ENCODE measurements around the gene ARID3C.
A peak's percentile ranks its signal among the peaks of the same experiment; 100 is the strongest.

Gene ARID3C

DNA sequence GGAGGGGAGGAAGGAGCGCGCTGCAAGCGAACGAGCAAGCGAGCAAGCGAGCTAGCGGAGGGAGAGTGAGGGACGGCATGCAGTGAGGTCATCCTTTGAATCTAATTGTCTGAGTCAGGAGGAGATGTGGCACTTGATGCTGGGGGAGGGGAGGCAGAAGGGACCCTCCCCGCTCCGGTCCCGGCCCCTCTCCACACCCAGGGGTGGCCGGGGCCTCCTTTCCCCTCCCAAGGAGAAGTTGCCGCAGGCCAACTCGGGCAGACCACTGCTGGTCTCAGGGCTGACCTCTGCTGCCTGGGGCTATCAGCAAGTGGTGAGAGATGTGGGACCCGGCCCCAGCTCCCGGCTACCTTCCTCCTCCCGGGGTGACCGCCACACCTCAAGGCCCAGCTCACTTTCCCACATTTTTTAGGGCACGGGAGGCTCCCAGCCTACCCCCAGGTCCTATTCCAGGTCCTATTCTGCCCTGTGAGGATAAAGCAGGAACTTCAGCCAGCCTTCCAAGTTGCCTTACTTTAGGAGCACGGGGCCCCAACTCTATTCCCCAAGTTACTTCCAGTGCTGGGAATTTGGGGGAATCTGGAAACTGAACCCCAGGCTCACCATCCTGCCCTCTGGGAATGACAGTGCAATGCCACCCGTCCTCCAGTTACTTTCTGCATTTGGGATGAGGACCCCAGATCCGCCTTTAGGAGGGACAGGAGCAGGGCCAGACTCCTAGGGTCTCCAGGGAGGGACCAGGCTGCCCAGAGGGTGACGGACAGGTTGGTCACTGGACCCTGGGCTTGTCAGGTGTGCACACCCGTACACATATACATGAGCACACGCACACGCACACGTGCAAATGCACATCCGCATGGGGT, 50.4 kb downstream of the ARID3C start:
- CTCF ChIA-PET, result interaction anchor here (0.7 to 2.1 kb wide), 5 partner anchors 13 to 82 kb away, joined by 3 to 6 read pairs (median 4); no protein-coding TSS in a partner anchor
- no peak overlapping the region for H3K27ac ChIP-seq (ENCODE audit: insufficient read depth in 1 of 2, low read depth in 1 of 2, low read length in 2 of 2, poor library complexity in 1 of 2, severe bottlenecking in 2 of 2)
- peak in 2 of 3 donors; percentile 56 to 57 for DNase-seq
- H3K27me3 ChIP-seq (replicated peaks in 2 of 5; ENCODE audit: control insufficient read depth in 4 of 5, insufficient read depth in 5 of 5, low read length in 4 of 5), result peaks cover 0 to 88% (median 48%) of the 10 kb centered on the region in 5 experiments
- H3K9me3 ChIP-seq (ENCODE audit: control extremely low read depth in 1 of 5, control insufficient read depth in 4 of 5, insufficient read depth in 2 of 5, low read depth in 1 of 5, low read length in 4 of 5), result no peaks in the 10 kb centered on the region
- no peaks in the 10 kb centered on the region for H3K36me3 ChIP-seq (ENCODE audit: control insufficient read depth in 4 of 4, insufficient read depth in 4 of 4, low read length in 3 of 4)
- peaks cover 0 to 11% (median 8%) of the 10 kb centered on the region in 4 experiments for H3K4me1 ChIP-seq (ENCODE audit: control extremely low read depth in 1 of 4, control insufficient read depth in 4 of 4, insufficient read depth in 4 of 4, low read length in 3 of 4)
- POLR2A ChIA-PET, result interaction anchor here (0.8 kb wide), 1 partner anchor 11 kb away, joined by 3 read pairs; the partner anchor contains the start of gene CNTFR
- peak overlapping the region in 3 of 7 experiments; percentile 24 to 57 (median 36) for H3K4me3 ChIP-seq (ENCODE audit: control insufficient read depth in 1 of 7, extremely low read depth in 1 of 7, insufficient read depth in 4 of 7, low read depth in 2 of 7, low read length in 6 of 7)
- 7% methylated on average over 23 of the region's 28 CpGs for WGBS (ENCODE audit: insufficient coverage)

- no peaks in the 10 kb centered on the region for H3K9me3 ChIP-seq (ENCODE audit: control extremely low read depth in 1 of 5, control insufficient read depth in 4 of 5, insufficient read depth in 2 of 5, low read depth in 1 of 5, low read length in 4 of 5)
- H3K4me1 ChIP-seq (ENCODE audit: control extremely low read depth in 1 of 4, control insufficient read depth in 4 of 4, insufficient read depth in 4 of 4, low read length in 3 of 4), result peaks cover 0 to 11% (median 8%) of the 10 kb centered on the region in 4 experiments
- DNase-seq, result no peak
- CTCF ChIA-PET, result interaction anchor here (0.8 to 1.0 kb wide), 3 partner anchors 14 to 81 kb away, joined by 3 to 4 read pairs (median 3); no protein-coding TSS in a partner anchor
- H3K27me3 ChIP-seq (replicated peaks in 2 of 5; ENCODE audit: control insufficient read depth in 4 of 5, insufficient read depth in 5 of 5, low read length in 4 of 5), result peaks cover 0 to 81% (median 44%) of the 10 kb centered on the region in 5 experiments
- under 1% methylated on average over 35 of the region's 62 CpGs for WGBS (ENCODE audit: insufficient coverage)
- no peaks in the 10 kb centered on the region for H3K36me3 ChIP-seq (ENCODE audit: control insufficient read depth in 4 of 4, insufficient read depth in 4 of 4, low read length in 3 of 4)
- POLR2A ChIA-PET, result interaction anchor here (0.8 kb wide), 1 partner anchor 12 kb away, joined by 3 read pairs; the partner anchor contains the start of gene CNTFR
- H3K27ac ChIP-seq (ENCODE audit: insufficient read depth in 1 of 2, low read depth in 1 of 2, low read length in 2 of 2, poor library complexity in 1 of 2, severe bottlenecking in 2 of 2), result no peak overlapping the region
- peak overlapping the region in 3 of 7 experiments; percentile 24 to 57 (median 36) for H3K4me3 ChIP-seq (ENCODE audit: control insufficient read depth in 1 of 7, extremely low read depth in 1 of 7, insufficient read depth in 4 of 7, low read depth in 2 of 7, low read length in 6 of 7)
These were observed 51.2 kb downstream of the ARID3C start for GRCh38 chr9:34577400-34578240.

DNA sequence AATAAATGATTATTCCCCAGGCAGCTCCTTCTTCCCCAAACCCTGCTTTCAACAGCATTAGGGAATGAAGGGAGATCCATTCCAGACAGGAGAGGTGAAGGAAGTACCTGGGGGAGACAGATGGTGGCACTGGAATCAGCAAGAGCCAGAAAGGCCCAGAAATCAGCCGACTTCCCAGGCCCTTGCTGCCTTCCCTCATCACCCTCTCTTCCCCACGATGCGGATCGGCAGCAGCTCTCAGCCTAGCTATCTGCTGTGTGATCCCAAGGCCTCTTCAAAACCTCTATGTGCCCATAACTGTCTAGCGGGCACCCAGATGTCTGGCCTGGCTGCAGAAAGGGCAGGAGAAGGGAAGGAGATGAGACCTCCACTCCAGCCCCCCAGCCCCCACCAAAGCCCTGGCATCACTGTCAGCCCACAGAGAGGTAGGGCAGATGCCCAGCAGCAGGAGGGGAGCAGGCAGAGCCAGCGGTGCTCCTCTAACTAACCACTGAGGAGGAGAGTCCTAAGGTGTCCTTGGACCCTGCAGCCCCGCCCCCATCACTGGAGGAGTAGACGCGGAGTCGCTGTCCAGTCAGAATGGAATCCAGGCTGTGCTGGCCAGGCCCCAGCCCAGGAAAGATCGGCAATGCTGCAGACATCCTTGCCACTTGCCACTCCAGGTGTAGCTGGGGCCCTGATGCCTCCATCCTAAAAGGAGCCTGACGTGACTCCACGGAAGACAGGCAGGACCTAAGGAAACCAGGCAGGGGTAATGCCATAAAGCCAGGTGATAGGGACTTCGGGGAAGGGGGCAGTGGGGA, 52.1 kb downstream of the ARID3C start:
- Histone ChIP-seq H3K4me3 (ENCODE audit: control insufficient read depth in 1 of 7, extremely low read depth in 1 of 7, insufficient read depth in 4 of 7, low read depth in 2 of 7, low read length in 6 of 7) (no peak overlapping the region), H3K9me3 (ENCODE audit: control extremely low read depth in 1 of 5, control insufficient read depth in 4 of 5, insufficient read depth in 2 of 5, low read depth in 1 of 5, low read length in 4 of 5) (no peaks in the 10 kb centered on the region), H3K27me3 (replicated peaks in 2 of 5; ENCODE audit: control insufficient read depth in 4 of 5, insufficient read depth in 5 of 5, low read length in 4 of 5) (peaks cover 0 to 73% (median 41%) of the 10 kb centered on the region in 5 experiments), H3K36me3 (ENCODE audit: control insufficient read depth in 4 of 4, insufficient read depth in 4 of 4, low read length in 3 of 4) (no peaks in the 10 kb centered on the region), H3K27ac (ENCODE audit: insufficient read depth in 1 of 2, low read depth in 1 of 2, low read length in 2 of 2, poor library complexity in 1 of 2, severe bottlenecking in 2 of 2) (no peak overlapping the region), H3K4me1 (ENCODE audit: control extremely low read depth in 1 of 4, control insufficient read depth in 4 of 4, insufficient read depth in 4 of 4, low read length in 3 of 4) (peaks cover 0 to 11% (median 8%) of the 10 kb centered on the region in 4 experiments)
- 85% methylated on average over 10 of the region's 14 CpGs for WGBS (ENCODE audit: insufficient coverage)
- ChIA-PET POLR2A (no interaction called here), CTCF (interaction anchor here (1.0 to 1.3 kb wide), 3 partner anchors 13 to 26 kb away, joined by 3 to 4 read pairs (median 4); no protein-coding TSS in a partner anchor)
- no peak for DNase-seq

DNA sequence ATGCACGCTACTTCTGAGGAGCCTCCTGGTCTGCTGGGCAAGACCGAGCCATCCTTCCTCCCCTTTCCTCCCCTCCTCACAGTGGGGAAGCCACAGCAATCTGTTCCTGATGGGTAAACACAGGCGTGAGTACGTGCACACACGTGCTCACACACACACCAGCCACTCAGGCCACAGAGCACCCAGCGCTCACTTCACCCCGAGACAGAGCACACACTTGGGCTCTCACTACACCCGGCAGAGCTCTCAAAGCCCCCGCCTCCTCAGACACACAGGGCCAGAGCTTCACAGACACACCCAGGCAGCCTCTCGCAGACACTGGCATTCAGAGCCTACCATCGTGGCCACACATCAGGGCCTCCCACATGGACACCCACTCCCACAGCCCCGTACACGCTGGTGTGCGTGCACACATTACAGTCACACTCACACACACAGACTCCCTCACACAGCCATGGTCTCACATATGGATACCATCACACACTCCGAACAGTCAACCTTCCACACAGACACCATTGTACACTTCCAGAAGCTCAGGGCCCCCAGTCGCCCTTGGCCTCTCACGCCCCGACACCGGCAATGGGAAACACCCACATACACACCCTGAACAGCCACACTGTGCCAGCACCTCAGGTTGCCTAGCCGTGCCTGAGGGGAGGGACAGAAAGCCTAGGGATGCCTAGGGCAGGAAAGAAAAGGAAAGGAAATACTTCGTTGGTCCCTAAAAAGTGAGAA, 52.8 kb downstream of the ARID3C start:
- Histone ChIP-seq H3K9me3 (ENCODE audit: control extremely low read depth in 1 of 5, control insufficient read depth in 4 of 5, insufficient read depth in 2 of 5, low read depth in 1 of 5, low read length in 4 of 5) (no peaks in the 10 kb centered on the region), H3K4me3 (ENCODE audit: control insufficient read depth in 1 of 7, extremely low read depth in 1 of 7, insufficient read depth in 4 of 7, low read depth in 2 of 7, low read length in 6 of 7) (no peak overlapping the region), H3K27ac (ENCODE audit: insufficient read depth in 1 of 2, low read depth in 1 of 2, low read length in 2 of 2, poor library complexity in 1 of 2, severe bottlenecking in 2 of 2) (no peak overlapping the region), H3K4me1 (ENCODE audit: control extremely low read depth in 1 of 4, control insufficient read depth in 4 of 4, insufficient read depth in 4 of 4, low read length in 3 of 4) (peaks cover 0 to 11% (median 8%) of the 10 kb centered on the region in 4 experiments), H3K27me3 (replicated peaks in 2 of 5; ENCODE audit: control insufficient read depth in 4 of 5, insufficient read depth in 5 of 5, low read length in 4 of 5) (peaks cover 0 to 66% (median 34%) of the 10 kb centered on the region in 5 experiments), H3K36me3 (ENCODE audit: control insufficient read depth in 4 of 4, insufficient read depth in 4 of 4, low read length in 3 of 4) (no peaks in the 10 kb centered on the region)
- 77% methylated on average over 15 of the region's 21 CpGs for WGBS (ENCODE audit: insufficient coverage)
- no peak for DNase-seq
- ChIA-PET POLR2A (no interaction called here), CTCF (interaction anchor here (0.6 to 1.3 kb wide), 4 partner anchors 9 to 29 kb away, joined by 3 to 4 read pairs (median 4); no protein-coding TSS in a partner anchor)

- peaks cover 0 to 11% (median 8%) of the 10 kb centered on the region in 4 experiments for H3K4me1 ChIP-seq (ENCODE audit: control extremely low read depth in 1 of 4, control insufficient read depth in 4 of 4, insufficient read depth in 4 of 4, low read length in 3 of 4)
- WGBS (ENCODE audit: insufficient coverage), result 48% methylated on average over 7 of the region's 8 CpGs
- no peak overlapping the region for H3K27ac ChIP-seq (ENCODE audit: insufficient read depth in 1 of 2, low read depth in 1 of 2, low read length in 2 of 2, poor library complexity in 1 of 2, severe bottlenecking in 2 of 2)
- no peaks in the 10 kb centered on the region for H3K36me3 ChIP-seq (ENCODE audit: control insufficient read depth in 4 of 4, insufficient read depth in 4 of 4, low read length in 3 of 4)
- no peak for DNase-seq
- peaks cover 0 to 58% (median 31%) of the 10 kb centered on the region in 5 experiments for H3K27me3 ChIP-seq (replicated peaks in 2 of 5; ENCODE audit: control insufficient read depth in 4 of 5, insufficient read depth in 5 of 5, low read length in 4 of 5)
- H3K4me3 ChIP-seq (ENCODE audit: control insufficient read depth in 1 of 7, extremely low read depth in 1 of 7, insufficient read depth in 4 of 7, low read depth in 2 of 7, low read length in 6 of 7), result no peak overlapping the region
- ChIA-PET POLR2A (no interaction called here), CTCF (interaction anchor here (1.0 to 1.3 kb wide), 3 partner anchors 10 to 27 kb away, joined by 3 to 4 read pairs (median 4); no protein-coding TSS in a partner anchor)
- no peaks in the 10 kb centered on the region for H3K9me3 ChIP-seq (ENCODE audit: control extremely low read depth in 1 of 5, control insufficient read depth in 4 of 5, insufficient read depth in 2 of 5, low read depth in 1 of 5, low read length in 4 of 5)
These were observed 53.6 kb downstream of the ARID3C start for GRCh38 chr9:34575241-34575640.

- Histone ChIP-seq H3K27ac (ENCODE audit: insufficient read depth in 1 of 2, low read depth in 1 of 2, low read length in 2 of 2, poor library complexity in 1 of 2, severe bottlenecking in 2 of 2) (no peak overlapping the region), H3K36me3 (ENCODE audit: control insufficient read depth in 4 of 4, insufficient read depth in 4 of 4, low read length in 3 of 4) (no peaks in the 10 kb centered on the region), H3K9me3 (ENCODE audit: control extremely low read depth in 1 of 5, control insufficient read depth in 4 of 5, insufficient read depth in 2 of 5, low read depth in 1 of 5, low read length in 4 of 5) (no peaks in the 10 kb centered on the region), H3K27me3 (replicated peaks in 2 of 5; ENCODE audit: control insufficient read depth in 4 of 5, insufficient read depth in 5 of 5, low read length in 4 of 5) (peaks cover 0 to 53% (median 36%) of the 10 kb centered on the region in 5 experiments), H3K4me3 (ENCODE audit: control insufficient read depth in 1 of 7, extremely low read depth in 1 of 7, insufficient read depth in 4 of 7, low read depth in 2 of 7, low read length in 6 of 7) (no peak overlapping the region), H3K4me1 (ENCODE audit: control extremely low read depth in 1 of 4, control insufficient read depth in 4 of 4, insufficient read depth in 4 of 4, low read length in 3 of 4) (peaks cover 0 to 11% (median 8%) of the 10 kb centered on the region in 4 experiments)
- 98% methylated on average over 12 of the region's 12 CpGs for WGBS (ENCODE audit: insufficient coverage)
- ChIA-PET POLR2A (no interaction called here), CTCF (interaction anchor here (0.7 to 1.4 kb wide), 2 partner anchors 8 to 11 kb away, joined by 3 to 4 read pairs; no protein-coding TSS in a partner anchor)
- DNase-seq, result no peak
These were observed 54.3 kb downstream of the ARID3C start for GRCh38 chr9:34574571-34574970.

Data from common myeloid progenitor, CD34-positive (primary cell).